Uterus (tissue), 2 donors: Measurements from ENCODE around the gene TMEM54.

Source experiments
- CTCF ChIP-seq, 4 experiments: fragments of 200-600 bp in 2 of 4; fragments of 450-650 bp in 2 of 4; sonication (generic) in 2 of 4; IDR thresholded peaks; one replicate each; pipeline ENCODE4 v1.5.1; 2016 to 2019; ENCODE audit warnings: antibody characterized with exemption in 4 of 4, mild to moderate bottlenecking in 2 of 4, moderate library complexity in 1 of 4
- POLR2A ChIP-seq, 2 donors: fragments of 450-650 bp; IDR thresholded peaks; one replicate each; pipeline ENCODE4 v1.6.1; 2016; ENCODE audit warnings: antibody characterized with exemption in 2 of 2, mild to moderate bottlenecking in 1 of 2, moderate library complexity in 1 of 2

GRCh38 chr1:32886828-32887414 lies 14.3 kb downstream of the TMEM54 start:
- no peak for TF ChIP-seq CTCF (IDR thresholded peaks at IDR 0.05)
- no peak for TF ChIP-seq POLR2A (IDR thresholded peaks at IDR 0.05)
